Measurements from ENCODE around the gene MED20.
A peak's percentile ranks its signal among the peaks of the same experiment; 100 is the strongest.
"Not testable (repeated sequence)": the region's sequence is repeated elsewhere in the genome, so short reads cannot be mapped to it uniquely, and the experiment has no call there.

MED20 gene

DNA sequence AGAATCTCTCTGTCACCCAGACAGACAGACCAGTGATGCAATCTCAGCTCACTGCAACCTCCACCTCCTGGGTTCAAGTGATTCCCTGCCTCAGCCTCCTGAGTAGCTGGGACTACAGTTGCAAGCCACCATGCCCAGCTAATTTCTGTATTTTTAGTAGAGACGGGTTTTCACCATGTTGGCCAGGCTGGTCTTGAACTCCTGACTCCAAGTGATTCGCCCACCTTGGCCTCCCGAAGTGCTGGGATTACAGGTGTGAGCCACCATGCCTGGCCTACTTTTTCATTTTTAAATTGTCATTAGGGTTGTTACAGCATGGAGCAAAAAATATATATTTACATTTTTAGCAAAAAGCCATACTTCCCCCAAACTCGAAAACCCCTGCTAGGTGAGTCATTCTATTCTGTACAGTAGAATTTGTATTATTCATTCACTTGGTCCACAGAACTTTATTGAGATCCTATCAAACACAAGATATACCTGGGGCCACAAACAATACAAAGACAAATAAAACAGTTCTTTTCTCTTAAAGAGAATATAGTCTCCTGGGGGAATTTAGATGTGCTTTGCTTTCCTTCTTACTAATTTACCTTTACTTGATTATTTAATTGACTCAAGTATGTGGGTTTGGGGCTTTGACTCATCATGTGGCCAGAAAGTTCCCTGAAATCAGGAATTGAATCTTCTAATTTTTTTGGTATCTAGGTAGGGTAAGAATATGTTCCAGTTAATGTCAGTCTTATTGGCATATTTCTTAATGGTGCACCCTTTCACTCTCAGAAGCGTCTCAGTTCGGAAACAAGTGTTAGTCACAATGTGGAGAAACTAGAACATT, 37.3 kb upstream of the MED20 start:
- no peaks in the 10 kb centered on the region for H3K9me3 ChIP-seq (ENCODE audit: control insufficient read depth, low read length)

DNA sequence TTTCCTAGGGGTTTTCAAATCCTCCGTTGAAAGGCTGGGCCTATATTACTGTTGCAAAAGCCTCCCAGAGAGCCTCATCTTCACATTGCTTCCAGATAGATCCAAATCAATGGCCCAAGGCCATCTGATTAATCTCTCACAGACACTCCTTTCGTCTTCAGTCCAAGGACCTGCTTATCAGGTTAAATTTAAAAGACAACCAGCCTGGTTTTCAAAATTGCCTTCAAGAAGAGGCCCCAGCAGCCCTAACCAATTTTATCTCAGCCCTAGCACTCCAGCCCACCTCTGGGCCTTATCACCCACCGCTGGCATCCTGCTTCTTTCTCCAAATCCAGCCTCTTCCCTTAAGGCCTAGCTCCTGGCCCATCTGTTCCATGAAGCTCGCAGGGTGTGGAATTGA, 36.2 kb upstream of the MED20 start:
- no peaks in the 10 kb centered on the region for H3K4me1 ChIP-seq (ENCODE audit: control insufficient read depth, insufficient read depth, low read length, poor library complexity, severe bottlenecking)
- no peaks in the 10 kb centered on the region for H3K9me3 ChIP-seq (ENCODE audit: control insufficient read depth, low read length)
- 80 to 86% methylated on average over 2 to 3 of the region's 4 CpGs for whole genome bisulfite sequencing, 2 experiments (ENCODE audit: insufficient coverage in 2 of 2)
- H3K36me3 ChIP-seq (ENCODE audit: control insufficient read depth, insufficient read depth, low read length): no peaks in the 10 kb centered on the region
- H3K27ac ChIP-seq (ENCODE audit: low read depth, low read length, severe bottlenecking): no peak overlapping the region
- no peak overlapping the region for H3K4me3 ChIP-seq (ENCODE audit: extremely low read depth, insufficient read depth, low read length, poor library complexity, severe bottlenecking)

More for the DNA sequence above, 37.3 kb upstream of the MED20 start:
- WGBS, 2 experiments (ENCODE audit: insufficient coverage in 2 of 2): 100% methylated on average over 3 of the region's 6 CpGs; no CpG with 5 or more reads in 1 of the 2 experiments
- Histone ChIP-seq H3K4me3 (ENCODE audit: extremely low read depth, insufficient read depth, low read length, poor library complexity, severe bottlenecking) (no peak overlapping the region), H3K4me1 (ENCODE audit: control insufficient read depth, insufficient read depth, low read length, poor library complexity, severe bottlenecking) (no peaks in the 10 kb centered on the region), H3K27ac (ENCODE audit: low read depth, low read length, severe bottlenecking) (no peak overlapping the region), H3K36me3 (ENCODE audit: control insufficient read depth, insufficient read depth, low read length) (no peaks in the 10 kb centered on the region)

DNA sequence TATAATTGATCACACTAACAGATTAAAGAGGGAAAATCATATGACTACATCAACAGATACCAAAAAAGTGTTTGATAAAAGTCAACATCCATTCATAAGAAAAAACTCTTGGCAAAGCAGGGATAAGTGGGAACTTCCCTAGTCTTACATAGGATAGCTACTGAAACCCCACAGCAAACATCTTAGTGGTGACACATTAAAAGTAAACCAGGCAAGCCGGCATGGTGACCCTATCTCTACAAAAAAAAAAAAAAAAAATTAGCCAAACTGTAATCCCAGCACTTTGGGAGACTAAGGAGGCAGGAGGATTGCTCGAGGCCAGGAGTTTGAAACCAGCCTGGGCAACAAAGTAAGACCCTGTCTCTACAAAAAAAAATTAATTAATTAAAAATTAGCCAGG, 34.5 kb upstream of the MED20 start:
- Histone ChIP-seq H3K4me1 (ENCODE audit: control insufficient read depth, insufficient read depth, low read length, poor library complexity, severe bottlenecking) (no peaks in the 10 kb centered on the region), H3K9me3 (ENCODE audit: control insufficient read depth, low read length) (no peaks in the 10 kb centered on the region), H3K27ac (ENCODE audit: low read depth, low read length, severe bottlenecking) (no peak overlapping the region), H3K4me3 (ENCODE audit: extremely low read depth, insufficient read depth, low read length, poor library complexity, severe bottlenecking) (no peak overlapping the region), H3K36me3 (ENCODE audit: control insufficient read depth, insufficient read depth, low read length) (no peaks in the 10 kb centered on the region)
- no CpG with 5 or more reads among the region's 2 CpGs for whole genome bisulfite sequencing, 2 experiments (ENCODE audit: insufficient coverage in 2 of 2)

DNA sequence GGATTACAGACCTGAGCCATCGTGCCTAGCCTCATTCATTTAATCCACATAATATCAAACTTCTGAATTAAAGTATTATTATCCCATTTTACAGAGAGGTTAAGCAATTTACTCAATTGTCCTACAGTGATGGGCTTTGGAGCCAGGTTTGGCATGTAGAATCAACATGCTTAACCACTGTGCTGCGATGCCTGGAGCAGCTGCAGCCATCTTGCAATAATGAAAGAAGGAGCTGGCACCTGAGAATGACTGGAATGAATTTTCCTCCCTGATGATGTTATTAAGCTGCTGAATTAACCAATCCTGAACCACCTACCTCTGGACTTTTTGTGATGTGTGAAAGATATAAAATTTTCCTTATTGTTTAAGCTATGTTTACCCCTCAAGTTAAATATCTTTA, 33.7 kb upstream of the MED20 start:
- H3K4me1 ChIP-seq (ENCODE audit: control insufficient read depth, insufficient read depth, low read length, poor library complexity, severe bottlenecking): no peaks in the 10 kb centered on the region
- WGBS, 2 experiments (ENCODE audit: insufficient coverage in 2 of 2): 83 to 96% methylated on average over 1 to 2 of the region's 2 CpGs
- H3K9me3 ChIP-seq (ENCODE audit: control insufficient read depth, low read length): no peaks in the 10 kb centered on the region
- no peak overlapping the region for H3K27ac ChIP-seq (ENCODE audit: low read depth, low read length, severe bottlenecking)
- H3K4me3 ChIP-seq (ENCODE audit: extremely low read depth, insufficient read depth, low read length, poor library complexity, severe bottlenecking): no peak overlapping the region
- H3K36me3 ChIP-seq (ENCODE audit: control insufficient read depth, insufficient read depth, low read length): no peaks in the 10 kb centered on the region

DNA sequence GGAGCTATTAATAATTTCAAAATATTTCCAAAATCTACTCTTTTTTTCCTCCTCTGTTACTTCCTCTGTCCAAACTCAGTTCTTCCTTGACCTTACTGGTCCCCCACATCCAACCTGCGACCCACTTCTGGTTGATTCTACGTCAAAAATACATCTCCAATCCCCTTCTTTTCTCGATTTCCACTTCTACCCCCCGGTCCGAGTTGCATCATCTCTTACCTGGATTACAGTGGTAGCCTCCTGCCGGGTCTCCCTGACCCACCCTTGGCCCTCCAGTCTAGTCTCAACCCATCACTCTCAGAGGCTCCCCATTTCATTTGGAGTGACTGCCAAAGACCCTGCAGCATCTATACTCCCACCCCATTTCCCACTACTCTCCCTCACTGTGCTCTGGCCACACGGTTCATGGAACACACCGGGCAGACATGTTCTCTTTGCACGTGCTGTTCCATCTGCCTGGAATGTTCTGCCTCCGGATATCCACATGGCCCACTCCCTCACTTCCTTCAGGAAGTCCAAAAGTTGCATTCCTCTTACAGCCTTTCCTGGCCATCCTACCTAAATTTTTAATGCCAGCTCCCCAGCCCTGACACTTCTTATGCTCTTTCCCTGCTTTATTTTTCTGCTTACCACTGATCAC, 26.8 kb upstream of the MED20 start:
- WGBS, 2 experiments (ENCODE audit: insufficient coverage in 2 of 2): 89% methylated on average over 9 to 10 of the region's 10 CpGs

DNA sequence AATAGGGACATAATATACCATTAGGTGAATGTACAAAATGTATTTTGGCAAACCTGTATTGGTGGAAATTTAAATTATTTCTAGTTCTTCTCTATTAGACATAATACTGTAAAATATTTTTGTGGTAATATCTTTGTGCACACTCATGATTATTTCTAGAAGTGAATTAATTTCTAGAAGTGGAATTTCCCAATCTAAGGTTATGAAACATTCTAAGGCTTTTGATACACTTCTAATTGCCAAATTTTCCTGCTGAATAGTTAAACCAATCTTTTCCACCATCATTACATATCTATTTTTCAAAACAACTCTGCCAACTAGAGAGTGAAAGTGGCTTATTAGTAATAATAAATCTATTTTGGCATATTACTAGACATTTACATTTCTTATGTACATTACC, 22.5 kb upstream of the MED20 start:
- H3K27ac ChIP-seq (ENCODE audit: low read depth, low read length, severe bottlenecking): no peak overlapping the region
- H3K4me1 ChIP-seq (ENCODE audit: control insufficient read depth, insufficient read depth, low read length, poor library complexity, severe bottlenecking): peaks cover 24% of the 10 kb centered on the region
- no peaks in the 10 kb centered on the region for H3K36me3 ChIP-seq (ENCODE audit: control insufficient read depth, insufficient read depth, low read length)
- no peak overlapping the region for H3K4me3 ChIP-seq (ENCODE audit: extremely low read depth, insufficient read depth, low read length, poor library complexity, severe bottlenecking)
- no peaks in the 10 kb centered on the region for H3K9me3 ChIP-seq (ENCODE audit: control insufficient read depth, low read length)

More for the DNA sequence above, 26.8 kb upstream of the MED20 start:
- Histone ChIP-seq H3K4me1 (ENCODE audit: control insufficient read depth, insufficient read depth, low read length, poor library complexity, severe bottlenecking) (no peaks in the 10 kb centered on the region), H3K9me3 (ENCODE audit: control insufficient read depth, low read length) (no peaks in the 10 kb centered on the region), H3K27ac (ENCODE audit: low read depth, low read length, severe bottlenecking) (no peak overlapping the region), H3K4me3 (ENCODE audit: extremely low read depth, insufficient read depth, low read length, poor library complexity, severe bottlenecking) (no peak overlapping the region), H3K36me3 (ENCODE audit: control insufficient read depth, insufficient read depth, low read length) (no peaks in the 10 kb centered on the region)

DNA sequence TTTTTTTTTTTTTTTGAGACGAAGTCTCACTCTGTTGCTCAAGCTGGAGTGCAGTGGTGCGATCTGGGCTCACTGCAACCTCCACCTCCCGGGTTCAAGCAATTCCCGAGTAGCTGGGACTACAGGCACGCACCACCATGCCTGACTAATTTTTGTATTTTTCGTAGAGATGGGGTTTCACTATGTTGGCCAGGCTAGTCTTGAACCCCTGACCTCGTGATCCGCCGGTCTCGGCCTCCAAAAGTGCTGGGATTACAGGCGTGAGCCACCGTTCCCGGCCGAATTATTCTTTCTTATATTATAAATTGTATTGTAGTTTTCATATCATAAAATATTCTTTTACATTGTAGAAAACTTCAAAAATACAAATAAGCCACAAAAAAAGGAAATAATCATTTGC, 21.9 kb upstream of the MED20 start:
- not testable (repeated sequence) for H3K4me3 ChIP-seq (ENCODE audit: extremely low read depth, insufficient read depth, low read length, poor library complexity, severe bottlenecking); H3K9me3 ChIP-seq (ENCODE audit: control insufficient read depth, low read length); H3K36me3 ChIP-seq (ENCODE audit: control insufficient read depth, insufficient read depth, low read length); H3K27ac ChIP-seq (ENCODE audit: low read depth, low read length, severe bottlenecking)
- peaks cover 24% of the 10 kb centered on the region for H3K4me1 ChIP-seq (ENCODE audit: control insufficient read depth, insufficient read depth, low read length, poor library complexity, severe bottlenecking)
- 96 to 100% methylated on average over 5 to 7 of the region's 14 CpGs for WGBS, 2 experiments (ENCODE audit: insufficient coverage in 2 of 2)

DNA sequence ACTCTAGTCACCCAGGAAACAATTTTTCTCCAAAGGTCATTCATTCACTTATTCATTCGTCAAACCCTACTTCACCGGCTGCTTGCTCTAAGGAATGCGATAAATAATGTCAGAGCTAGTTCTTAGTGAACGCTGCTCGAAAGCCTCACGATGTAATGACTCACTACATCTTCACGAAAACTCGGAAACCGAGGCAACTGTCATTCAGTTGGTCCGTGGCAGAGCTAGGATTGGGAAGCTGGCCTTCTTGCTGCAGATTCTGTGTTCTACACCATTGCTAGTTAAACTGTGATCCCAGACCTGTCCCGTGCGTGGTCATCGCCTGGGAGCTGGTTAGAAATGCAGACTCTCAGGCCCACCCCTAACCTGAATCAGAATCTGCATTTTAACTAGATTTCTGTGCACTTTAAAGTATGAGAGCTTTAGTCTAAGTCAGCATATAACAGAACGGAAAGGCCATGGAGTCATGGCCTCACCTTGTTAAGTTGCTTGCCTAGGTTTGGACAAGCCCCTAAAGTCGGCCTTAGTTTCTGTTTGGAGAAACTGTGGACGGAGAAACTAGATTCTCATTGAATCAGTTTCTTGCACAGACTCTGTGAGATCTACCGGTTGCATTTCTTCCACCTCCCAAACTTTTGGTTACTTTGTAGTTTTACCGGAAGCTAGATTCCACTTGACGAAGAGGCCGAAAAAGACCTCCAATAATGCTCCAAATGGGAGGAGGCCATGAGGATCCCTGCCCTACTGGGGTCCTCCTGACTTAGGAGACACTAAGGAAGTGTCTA, 21.3 kb upstream of the MED20 start:
- H3K36me3 ChIP-seq (ENCODE audit: control insufficient read depth, insufficient read depth, low read length): peaks cover 10% of the 10 kb centered on the region
- WGBS, 2 experiments (ENCODE audit: insufficient coverage in 2 of 2): 59 to 61% methylated on average over 20 of the region's 20 CpGs
- no peaks in the 10 kb centered on the region for H3K9me3 ChIP-seq (ENCODE audit: control insufficient read depth, low read length)
- peak overlapping the region; percentile 76 for H3K4me3 ChIP-seq (ENCODE audit: extremely low read depth, insufficient read depth, low read length, poor library complexity, severe bottlenecking)
- peak overlapping the region; percentile 64 for H3K27ac ChIP-seq (ENCODE audit: low read depth, low read length, severe bottlenecking)
- H3K4me1 ChIP-seq (ENCODE audit: control insufficient read depth, insufficient read depth, low read length, poor library complexity, severe bottlenecking): peaks cover 24% of the 10 kb centered on the region

DNA sequence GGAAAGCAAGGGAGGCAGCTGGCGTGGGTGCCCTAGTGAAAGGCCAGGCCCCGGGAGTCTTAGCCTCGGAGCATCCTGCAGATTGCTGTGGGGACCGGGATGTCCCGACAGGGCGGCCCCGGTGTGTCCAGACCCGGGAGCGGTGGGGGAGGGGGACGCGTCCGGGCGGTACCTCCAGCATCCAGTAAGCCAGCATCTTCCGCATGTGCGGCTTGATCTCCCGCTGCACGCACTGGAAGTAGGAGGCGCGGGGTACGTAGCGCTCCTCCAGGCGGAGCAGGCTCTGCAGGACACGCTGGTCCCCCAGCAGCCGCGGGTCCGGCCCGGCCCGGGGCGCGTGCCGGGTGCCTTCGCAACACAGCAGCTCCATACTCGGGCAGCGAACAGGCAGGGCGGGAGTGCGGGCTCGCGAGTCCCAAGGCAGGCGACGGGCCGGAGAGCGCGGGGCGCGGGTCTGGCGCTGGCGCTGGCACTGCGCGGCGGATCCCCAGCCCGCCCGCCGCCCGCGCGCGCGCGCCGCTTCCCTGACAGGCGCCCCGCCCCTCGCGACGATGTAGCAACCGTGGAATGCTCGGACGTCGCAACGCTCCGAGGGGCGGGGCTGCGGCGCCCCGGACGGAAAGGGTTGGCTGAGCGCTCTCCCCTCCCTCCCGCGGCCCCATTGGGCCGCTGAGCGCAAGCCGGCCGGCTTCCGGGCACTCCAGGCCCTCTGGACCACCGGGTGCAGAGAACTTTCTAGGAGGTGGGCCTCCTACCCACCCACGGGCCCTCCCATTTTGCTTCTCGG, 20.5 kb upstream of the MED20 start, which contains the start of gene CCND3:
Gene CCND3 (minus strand): TSS at position 529 of the 787 bp plus-strand sequence. CDS start 159 bp downstream, at position 370.
- Histone ChIP-seq H3K9me3 (ENCODE audit: control insufficient read depth, low read length) (no peaks in the 10 kb centered on the region), H3K27ac (ENCODE audit: low read depth, low read length, severe bottlenecking) (peak within 1 kb of the TSS; percentile 64), H3K4me1 (ENCODE audit: control insufficient read depth, insufficient read depth, low read length, poor library complexity, severe bottlenecking) (peaks cover 24% of the 10 kb centered on the region), H3K4me3 (ENCODE audit: extremely low read depth, insufficient read depth, low read length, poor library complexity, severe bottlenecking) (peak within 1 kb of the TSS; percentile 76), H3K36me3 (ENCODE audit: control insufficient read depth, insufficient read depth, low read length) (peaks cover 17% of the 10 kb centered on the region)
- 0 to 1% methylated on average over 65 to 79 of the region's 87 CpGs for WGBS, 2 experiments (ENCODE audit: insufficient coverage in 2 of 2)

DNA sequence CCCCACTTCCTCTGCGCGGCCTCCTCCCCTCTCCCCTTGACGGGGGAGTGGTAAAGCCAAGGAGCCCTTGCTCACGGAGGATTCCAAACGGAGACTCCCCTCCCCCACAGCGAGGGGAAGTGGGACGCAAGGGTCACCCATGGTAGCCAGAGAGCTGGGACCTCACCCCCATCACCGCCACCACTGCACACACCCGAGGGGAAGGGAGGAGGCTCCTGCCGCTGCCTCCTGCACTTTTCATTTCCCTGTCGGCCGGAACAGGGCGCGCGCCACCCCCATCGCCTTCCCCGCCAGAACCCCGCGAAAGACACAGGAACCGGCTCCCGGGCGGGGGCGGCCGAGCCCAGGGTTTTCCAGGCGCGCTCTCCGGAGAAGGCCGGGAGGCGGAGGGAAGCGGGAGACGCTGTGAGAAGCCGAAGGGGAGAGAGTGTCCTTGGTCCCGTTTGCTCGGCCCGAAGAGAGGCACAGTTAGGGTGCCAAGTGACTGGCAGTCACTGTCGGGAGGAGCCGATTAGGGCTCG, 19.9 kb upstream of the MED20 start:
- Histone ChIP-seq H3K4me3 (ENCODE audit: extremely low read depth, insufficient read depth, low read length, poor library complexity, severe bottlenecking) (peak overlapping the region; percentile 76), H3K27ac (ENCODE audit: low read depth, low read length, severe bottlenecking) (peak overlapping the region; percentile 57), H3K36me3 (ENCODE audit: control insufficient read depth, insufficient read depth, low read length) (peaks cover 24% of the 10 kb centered on the region), H3K9me3 (ENCODE audit: control insufficient read depth, low read length) (no peaks in the 10 kb centered on the region), H3K4me1 (ENCODE audit: control insufficient read depth, insufficient read depth, low read length, poor library complexity, severe bottlenecking) (peaks cover 28% of the 10 kb centered on the region)
- 0% methylated on average over 27 to 30 of the region's 38 CpGs for WGBS, 2 experiments (ENCODE audit: insufficient coverage in 2 of 2)
